SKM-1 (cell line): ENCODE measurements around the gene MAD1L1.
"Not testable (repeated sequence)": the region's sequence is repeated elsewhere in the genome, so short reads cannot be mapped to it uniquely, and the experiment has no call there.

Experiments used
- DNase-seq: peaks from one replicate; lab custom pipeline; 2025; ENCODE audit not compliant: unreplicated experiment; lab: John Stamatoyannopoulos, UW

MAD1L1 gene

DNA sequence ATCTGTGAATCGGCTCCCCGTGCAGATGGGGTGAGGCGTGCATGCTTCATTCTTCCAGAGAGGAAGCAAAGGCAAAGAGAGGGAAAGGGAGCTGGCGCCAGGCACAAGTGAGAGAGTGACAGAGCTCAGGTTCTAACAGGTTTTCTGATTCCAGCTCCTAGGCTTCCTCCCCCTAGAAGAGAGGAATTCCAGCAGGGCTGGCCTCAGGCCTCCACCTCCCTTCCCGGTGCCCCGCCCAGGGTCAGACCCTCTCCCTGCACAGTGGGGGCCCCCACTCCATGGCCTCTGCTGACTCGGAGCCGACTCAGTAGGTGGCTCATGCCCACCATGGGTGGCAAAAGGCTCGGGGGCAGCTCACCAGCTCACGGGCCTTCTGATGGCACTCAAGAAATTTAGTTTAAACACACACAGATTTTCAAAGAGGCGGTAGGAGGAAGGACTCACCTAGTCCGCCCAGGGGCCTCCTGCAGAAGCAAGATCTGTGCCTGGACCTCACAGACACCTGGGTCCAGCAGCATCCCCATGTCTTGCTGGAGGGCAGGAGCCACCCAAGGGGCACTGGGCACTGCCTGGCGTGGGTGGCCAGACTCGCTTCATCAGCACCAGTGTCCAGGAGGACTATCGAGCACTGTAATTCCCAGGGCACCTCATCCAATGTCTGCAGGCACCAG is 183.5 kb downstream of the MAD1L1 start:
- no peak for DNase-seq

DNA sequence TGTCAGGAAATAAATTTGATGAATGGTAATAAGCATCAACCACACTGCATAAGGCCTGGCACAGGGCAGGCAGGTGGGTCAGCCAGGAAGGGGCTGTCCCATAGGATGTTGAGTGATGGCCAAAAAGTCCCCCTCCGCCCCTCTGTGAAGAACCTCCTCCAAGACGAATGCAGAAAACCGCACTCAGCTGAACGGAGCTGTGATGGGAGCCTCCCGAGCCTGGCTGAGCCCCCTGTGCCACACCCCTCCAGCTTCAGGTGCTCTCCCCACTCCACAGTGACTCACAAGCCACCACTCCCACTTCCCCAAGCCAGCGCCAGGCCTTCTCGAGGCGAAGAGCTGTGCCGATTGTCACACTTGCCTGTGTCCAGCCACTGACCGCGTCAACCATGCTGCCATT is 184.2 kb downstream of the MAD1L1 start:
- DNase-seq, result no peak

DNA sequence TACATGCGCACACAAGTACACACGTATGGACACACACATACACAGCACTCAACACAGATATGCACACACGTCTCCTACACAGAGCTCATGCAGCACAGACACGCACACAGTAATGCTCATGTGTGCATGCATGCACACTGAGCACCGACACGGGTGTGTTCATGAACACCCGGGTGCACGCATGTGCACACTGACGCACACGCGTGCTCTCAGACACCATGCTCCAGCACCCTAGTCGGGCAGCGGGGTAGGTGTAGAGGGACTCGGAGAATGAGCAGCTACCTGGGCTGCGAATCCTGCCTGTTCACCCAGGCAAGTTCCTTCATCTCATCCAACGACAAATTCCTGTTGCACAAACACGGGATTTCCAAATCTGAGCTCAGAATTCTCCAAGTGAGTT is 184.7 kb downstream of the MAD1L1 start:
- no peak for DNase-seq

DNA sequence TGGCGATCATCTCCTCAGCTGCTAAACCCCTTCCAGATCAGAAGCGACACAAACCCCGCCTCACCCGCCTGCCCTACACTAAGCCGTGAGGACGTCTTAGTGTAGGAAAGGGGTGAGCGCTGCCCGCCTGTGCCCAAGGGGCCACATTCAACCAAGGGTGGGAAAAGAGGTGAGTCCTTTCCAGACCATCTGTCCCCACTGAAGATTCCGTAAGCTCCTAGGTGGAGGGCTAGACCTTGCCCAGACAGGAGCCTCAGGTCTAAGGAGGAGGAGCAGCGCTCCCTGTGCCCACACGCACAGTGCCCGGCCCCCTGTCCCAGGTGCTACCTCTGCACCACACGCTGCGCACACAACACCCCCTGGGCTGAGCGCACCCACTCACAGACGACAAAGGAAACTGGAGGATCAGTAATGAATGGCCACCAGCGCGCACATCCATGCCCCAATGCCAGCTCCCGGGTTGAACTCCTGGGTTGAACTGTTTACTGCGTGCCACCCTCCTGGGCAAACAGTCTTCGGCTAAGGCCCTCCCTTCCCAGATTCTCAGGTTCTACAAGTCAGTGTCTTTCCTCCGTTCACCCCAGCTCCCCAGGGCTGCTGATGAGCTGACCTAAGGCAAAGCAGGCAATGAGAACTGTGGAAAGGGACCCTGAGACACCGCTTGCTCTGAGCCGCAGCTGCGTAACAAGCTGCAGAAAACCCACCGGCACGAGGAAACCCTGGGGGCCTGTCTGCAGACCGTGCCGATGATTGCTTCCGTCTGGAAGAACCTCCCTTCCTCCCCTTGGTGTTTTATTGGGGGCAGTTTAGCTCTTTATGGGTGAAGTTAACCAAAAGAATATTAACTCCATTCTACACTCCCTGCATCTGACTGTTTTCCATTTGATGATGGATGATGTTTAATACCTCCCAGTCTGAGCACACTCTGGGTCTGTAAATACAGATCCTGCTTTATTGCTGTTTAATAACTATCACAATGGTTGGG is 185.9 kb downstream of the MAD1L1 start:
- no peak for DNase-seq

DNA sequence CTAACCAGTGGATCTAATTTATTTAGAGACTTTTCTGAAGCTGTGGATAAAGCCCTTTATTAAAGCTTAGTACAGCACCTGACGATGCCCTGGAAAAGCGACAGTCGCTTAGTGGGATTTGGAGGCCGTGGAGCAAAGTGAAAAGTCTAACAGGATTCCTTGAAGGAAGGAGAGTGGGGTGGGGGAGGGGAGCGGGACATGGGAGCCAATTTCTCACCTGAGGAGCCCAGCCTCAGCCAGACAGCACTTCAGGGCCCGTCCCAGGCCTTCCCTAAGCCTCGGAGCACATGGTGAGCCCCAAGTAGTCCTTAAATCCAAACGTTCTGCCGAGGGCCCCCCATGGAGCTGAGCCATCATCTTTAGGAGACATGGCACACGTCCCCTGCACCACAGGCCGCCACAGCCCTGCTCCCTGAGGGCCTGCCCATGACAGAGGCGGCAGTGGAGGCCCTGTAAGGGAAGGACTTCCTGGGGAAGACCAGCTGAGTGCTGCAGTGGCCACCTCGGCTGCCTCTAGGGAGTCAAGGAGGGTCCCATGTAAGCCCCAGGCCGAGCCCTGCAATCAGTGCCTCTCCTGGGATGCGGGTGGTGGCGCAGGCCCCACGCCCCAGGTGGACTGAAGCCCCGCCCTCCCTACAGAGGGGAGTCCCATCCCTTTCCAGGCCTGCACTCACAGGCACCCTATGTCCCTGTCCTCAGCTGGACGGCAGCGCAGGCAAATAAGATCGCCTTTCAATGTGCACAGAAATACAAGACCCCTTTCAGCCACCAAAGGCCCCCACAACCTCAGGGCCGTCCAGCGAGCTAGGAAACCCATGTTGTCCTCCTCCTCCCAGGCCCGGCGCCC is 187.0 kb downstream of the MAD1L1 start:
- DNase-seq, result no peak

DNA sequence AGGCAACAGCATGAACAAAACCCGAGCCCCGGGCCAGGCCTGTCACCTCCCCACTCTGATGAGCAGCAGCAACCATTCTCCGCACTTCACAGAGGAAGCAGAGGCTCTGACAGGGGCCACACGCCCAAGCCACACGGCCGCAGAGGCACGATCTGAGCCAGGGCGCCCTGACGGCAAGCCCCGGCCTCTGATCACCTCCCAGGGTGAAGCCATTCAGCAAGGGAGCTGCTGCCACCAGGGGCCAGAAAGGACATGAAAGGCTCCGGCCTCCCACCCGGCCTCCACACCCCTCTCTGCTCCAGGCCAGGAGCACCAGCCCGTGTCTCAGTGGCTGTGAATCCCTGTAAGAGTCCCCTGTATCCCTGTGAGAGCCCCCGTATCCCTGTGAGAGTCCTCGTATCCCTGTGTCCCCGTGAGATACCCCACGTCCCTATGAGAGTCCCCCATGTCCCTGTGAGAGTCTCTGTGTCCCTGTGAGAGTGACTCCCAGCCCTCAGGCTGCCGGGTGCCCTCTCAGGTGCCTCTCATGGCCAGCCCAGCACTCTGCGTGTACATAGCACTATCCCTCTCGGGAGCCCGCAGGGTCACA is 187.8 kb downstream of the MAD1L1 start:
- no peak for DNase-seq

DNA sequence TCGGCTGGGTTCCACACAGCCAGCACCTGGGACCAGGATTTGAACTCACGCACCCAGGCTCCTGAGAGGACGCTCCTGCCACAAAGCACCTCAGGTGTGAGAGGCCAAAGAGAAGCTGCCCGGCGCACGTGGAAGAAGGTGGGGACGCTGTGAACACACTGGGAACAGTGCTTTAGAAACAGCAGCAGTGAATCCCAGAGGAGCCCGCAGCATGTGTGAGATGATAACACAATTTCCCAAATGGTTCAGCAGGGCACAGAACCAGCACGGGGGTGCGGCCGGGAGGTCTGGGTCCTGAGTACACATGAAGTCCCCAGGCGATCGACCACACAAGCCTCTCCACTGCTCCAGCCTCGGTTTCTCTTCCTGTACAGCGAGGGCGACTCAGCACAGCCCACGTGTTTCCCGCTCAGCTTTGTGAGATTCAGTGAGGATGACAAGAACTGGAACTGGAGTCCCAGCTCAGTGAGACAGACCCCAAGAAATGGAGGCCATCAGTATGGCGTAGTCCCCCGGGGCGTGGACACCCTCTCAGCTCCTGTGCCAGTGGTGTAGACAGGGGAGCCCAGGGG is 188.3 kb downstream of the MAD1L1 start:
- DNase-seq, result no peak

DNA sequence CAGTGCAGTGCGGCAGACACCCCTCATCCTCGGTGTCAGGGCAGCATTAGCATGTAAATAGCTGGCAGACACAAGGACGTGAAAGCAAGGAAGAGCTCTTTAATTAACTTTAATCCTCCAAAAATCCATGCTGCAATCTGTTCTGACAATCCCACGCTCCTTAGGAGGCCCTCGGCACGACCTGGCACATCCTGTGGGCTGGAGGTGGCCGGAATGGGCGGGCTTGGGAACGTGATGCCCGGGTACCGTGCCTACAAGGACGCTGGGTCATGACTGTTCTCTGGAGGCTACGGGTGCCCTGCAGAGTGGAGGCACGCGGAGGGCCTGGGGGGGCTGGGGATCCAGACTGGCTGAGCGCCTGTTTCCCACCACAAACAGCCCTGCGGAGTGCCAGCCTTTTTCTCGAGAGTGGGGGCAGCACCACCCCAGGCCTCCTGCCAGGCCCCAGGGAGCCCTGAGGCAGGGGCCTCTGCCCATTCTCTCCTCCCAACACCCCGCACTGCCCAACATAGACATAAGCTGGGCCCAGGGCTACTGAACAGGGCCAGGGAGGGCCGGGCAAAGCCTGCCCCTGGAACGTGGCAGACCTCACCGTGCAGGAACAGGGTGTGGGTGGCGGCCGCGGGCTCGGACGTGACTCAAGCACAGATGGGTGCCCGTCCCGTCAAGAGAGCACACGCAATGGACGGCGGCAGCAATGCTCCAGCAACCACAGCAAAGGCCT is 189.3 kb downstream of the MAD1L1 start:
- DNase-seq, result no peak

DNA sequence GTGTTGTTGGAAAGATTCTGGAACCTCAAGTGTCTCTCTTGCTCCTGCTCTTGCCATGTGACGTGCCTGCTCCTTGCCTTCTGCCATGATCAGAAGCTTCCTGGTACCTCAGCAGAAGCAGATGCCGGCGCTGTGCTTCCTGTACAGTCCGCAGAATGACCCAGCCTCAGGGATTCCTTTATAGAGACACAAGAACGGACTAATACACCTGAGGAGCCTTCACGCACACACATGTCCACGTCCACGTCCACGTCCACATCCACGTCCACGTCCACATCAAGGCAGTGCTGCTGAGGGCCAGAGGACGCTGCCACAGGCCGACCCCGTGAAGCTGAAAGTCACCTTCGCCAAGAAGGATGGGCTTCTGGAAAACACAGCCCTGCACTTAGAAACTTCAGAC is 190.1 kb downstream of the MAD1L1 start:
- no peak for DNase-seq

DNA sequence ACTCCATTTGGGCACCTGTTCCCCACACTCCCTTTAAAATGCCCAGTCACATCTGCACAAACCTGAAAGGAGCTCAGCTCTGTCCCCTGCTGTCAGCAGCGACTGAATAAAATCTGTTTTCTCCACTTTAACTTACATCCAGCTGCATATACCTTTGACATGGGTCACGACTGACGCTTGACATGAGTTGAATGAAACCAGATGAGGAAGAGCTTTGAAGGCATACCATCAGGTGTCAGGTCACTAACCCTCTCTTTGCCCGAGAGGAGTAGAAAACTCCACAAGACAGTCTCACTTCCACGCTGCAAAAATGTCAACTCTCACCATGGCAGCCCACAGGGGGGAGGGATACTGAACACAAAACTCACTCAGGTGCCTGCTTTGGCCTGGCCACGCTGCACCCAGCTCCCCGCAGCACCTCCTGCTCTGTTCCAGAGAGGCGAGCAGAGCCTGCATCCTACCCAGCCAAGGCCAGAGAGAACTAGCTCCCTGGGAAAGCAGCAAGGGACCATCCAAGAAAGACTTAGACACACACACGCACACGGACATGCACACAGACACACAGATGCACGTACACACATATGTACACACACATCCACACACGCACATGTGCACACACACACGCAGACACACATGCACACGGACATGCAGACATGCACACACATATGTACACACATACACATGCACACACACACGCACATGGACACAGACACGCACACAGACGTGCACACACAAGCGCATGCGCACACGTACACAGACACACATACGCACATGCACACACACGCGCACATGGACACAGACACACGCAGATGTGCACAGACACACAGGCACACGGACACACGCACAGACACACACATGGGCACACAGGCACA is 191.0 kb downstream of the MAD1L1 start:
- DNase-seq, result no peak

DNA sequence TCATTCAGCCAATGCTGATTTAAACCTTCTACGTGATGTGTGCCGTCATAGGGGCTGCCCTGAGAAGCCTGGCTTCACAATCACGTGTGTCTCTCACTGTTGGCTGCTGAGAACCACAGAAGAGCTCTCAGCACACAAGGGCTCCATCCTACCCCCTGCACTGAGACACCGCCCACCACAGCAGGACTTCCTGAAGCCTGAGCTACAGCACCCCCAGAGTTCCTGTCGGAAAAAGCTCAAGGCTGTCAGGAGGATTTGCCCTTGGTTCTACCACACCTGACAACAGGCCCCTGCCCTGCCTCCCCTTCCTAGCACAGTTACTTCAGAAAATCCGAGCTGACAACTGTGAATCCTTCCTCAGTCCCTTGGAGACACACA is 191.9 kb downstream of the MAD1L1 start:
- no peak for DNase-seq

DNA sequence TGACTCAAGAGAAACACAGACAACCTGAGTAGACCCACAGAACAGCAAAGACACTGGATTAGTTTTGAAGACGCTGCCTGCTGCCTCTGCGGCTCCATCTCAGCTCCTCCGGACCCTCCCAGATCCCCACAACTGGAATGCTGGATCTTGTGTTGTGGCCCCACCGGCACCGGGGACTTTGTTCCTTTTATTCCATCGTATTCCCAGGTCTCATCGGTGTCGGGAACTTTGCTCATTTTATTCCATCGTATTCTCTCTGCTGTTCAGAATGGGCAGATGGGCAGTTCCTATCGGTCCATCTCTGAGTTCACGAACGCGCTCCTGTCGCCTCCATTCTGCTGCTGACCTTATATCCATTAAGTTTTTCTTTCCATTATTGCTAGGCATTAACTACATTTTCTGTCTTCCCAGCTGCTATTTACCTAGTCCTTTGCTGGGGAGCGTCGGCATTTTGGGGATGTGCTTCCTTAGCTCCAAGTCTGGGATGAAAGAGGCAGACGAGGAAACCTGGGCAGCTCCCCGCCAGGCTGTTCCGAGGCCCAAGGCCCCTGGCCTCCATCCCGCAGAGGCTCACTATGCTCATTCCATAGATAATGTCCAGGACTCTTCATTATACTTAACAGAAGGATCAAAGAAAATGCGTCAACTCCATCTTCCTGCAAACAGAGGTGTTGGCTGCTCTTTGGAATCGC is 192.4 kb downstream of the MAD1L1 start:
- DNase-seq, result no peak

DNA sequence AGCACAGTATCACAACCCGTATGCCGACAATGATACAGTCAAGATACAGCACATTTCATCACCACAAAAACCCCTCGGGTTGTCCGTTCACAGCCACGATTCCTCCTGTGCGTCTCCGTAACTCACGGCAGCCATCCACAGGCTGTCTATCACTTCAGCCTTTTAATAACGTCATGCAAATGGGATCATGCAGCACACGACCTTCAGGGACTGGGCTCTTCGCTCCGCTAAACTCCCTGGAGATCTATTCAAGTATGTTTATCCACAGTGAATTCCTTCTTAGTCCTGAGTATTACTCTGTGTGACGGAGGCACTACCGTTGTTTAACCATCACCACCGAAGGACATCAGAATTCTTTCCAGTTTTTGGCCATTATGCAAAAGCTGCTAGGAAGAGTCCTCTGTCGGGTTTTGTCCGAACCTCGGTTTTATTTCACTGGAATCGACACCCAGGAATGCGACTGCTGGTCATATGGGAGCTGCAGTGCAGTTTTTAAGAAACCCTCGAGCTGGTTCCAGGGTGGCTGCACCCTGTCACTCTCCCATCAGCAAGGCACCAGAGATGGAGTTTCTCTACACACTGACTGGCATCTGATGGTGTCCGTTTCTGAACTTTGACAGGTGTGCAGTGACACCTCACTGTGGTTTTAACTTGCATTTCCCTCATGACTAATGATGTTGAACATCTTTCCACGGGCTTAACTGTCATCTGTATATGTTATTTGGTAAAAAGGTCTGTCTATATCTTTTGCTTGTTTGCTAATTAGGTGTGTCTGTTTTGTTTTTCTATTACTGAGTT is 193.6 kb downstream of the MAD1L1 start:
- DNase-seq, result no peak

DNA sequence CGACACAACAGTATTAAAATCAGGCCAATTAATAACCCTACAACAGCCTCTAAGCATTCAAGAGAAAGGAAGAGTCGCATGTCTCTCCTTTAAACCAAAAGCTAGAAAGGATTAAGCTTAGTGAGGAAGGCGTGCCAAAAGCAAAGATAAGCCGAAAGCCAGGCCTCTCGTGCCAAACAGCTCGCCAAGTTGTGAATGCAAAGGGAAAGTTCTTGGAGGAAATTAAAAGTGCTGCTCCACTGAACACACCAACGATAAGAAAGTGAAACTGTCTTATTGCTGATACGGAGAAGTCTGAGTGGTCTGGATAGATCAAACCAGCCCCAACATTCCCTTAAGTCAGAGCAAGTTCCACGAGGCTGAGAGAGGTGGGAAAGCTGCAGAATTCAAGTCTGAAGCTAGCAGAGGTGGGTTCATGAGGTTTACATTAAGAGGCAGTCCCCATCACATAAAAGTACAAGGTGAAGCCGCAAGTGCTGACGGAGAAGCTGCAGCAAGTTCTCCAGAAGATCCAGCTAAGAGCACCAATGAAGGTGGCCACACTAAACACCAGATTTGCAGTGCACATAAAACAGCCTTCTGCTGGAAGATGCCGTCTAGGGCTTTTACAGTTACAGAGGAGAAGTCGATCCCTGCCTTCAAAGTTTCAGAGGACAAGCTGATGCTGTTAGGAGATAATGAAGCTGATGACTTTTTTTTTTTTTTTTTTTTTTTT is 194.8 kb downstream of the MAD1L1 start:
- DNase-seq, result no peak

DNA sequence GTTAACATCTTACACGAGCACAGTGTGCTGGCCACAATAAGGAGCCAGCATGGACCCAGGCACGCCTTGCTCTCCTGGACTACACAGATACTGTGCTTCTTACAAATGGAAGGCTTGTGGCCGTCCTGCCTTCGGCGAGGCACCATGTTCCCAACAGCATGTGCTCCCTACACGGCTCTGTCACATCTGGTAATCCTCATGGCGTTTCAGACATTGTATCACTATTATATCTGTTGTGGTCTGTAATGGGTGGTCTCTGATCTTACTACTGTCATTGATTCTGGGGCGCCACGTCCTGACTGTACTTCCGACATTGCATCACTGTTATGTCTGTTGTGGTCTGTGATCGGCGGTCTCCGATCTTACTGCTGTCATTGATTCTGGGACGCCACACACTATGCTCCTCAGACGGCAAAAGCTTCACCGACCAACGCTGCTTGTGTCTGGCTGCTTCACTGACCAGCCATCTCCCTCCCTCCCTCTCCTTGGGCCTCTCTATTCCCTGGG is 195.4 kb downstream of the MAD1L1 start:
- no peak for DNase-seq

DNA sequence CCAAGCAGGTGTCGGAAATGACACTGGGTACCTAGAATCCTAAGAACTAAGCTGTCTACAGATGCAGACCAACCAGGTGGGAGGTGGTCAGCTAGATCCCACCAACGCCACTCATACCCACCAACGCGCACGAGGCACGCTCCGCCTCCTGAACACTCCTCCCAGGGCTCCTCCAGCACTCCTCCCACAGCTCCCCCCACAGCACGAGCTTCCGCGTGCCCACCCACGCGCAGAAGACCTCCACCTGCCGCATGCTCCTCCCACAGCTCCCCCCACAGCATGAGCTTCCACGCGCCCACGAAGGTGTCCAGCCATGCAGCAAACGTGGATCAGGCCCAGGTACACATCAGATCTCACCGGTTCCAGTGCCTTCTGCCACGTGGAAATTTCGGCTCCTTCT is 196.0 kb downstream of the MAD1L1 start:
- DNase-seq, result no peak

DNA sequence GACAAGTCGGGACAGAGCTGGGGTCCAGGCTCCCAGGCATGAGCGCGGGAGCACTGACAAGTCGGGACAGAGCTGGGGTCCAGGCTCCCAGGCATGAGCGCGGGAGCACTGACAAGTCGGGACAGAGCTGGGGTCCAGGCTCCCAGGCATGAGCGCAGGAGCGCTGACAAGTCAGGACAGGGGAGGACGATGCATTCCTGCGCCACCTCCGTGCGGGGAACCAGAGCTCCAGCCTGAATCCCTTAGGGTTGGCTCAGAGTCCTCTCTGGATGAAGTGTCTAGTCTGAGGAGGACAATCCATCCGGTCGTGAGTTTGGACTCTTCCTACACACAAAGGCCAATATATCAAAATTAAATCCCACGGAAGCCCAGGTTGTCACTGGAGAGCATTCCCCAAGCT is 196.5 kb downstream of the MAD1L1 start:
- not testable (repeated sequence) for DNase-seq
